ENCODE results near the gene RAD23B.

- no peak for TF ChIP-seq CSRNP3 (CRISPR knock-in tag; IDR thresholded peaks at IDR 0.05)
- no peak for TF ChIP-seq ZFP3 (CRISPR knock-in tag; IDR thresholded peaks at IDR 0.05)
- no peak for TF ChIP-seq CREB5 (CRISPR knock-in tag; IDR thresholded peaks at IDR 0.05; ENCODE audit: low read depth)
- no peak for TF ChIP-seq ZC3H10 (CRISPR knock-in tag; IDR thresholded peaks at IDR 0.05)
Measured at GRCh38 chr9:107235765-107236442, 47.2 kb upstream of the RAD23B start.
